ENCODE results near the gene MASP2. TPM values are rescaled to one million over a fixed set of nuclear protein-coding genes. Genes with fewer than 3 reads are reported as not detected.
"Not testable (repeated sequence)": the region's sequence is repeated elsewhere in the genome, so short reads cannot be mapped to it uniquely, and the experiment has no call there.

The MASP2 gene
- total and polyA plus RNA-seq, 12 donors, result 0.07 TPM; not detected in 11

DNA sequence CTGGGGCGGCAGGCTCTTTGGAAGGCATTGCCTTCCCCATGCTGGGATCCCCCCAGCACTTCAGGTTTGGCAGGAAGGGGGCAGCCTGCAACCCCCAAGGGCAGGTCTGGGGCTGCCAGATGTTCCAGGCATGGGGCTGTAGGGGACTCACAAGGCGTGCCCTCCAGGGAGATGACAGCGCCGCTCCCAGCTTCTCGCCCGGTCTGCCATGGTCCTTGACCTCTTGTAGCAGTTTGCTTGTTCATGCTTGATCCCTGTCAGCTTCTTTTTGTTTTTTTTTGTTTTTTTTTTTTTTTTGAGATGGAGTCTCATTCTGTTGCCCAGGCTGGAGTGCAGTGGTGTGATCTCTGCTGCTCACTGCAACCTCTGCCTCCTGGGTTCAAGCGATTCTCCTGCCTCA is 56.2 kb downstream of the MASP2 start:
- 68 to 80% (median 70%) methylated on average over 7 of the region's 7 CpGs for WGBS, 4 donors
- Histone ChIP-seq H3K36me3 (replicated peaks in 1 of 2) (no peaks in the 10 kb centered on the region), H3K9me3 (replicated peaks in 1 of 3) (no peaks in the 10 kb centered on the region), H3K4me3 (no peak overlapping the region), H3K27ac (no peak overlapping the region), H3K4me1 (replicated peaks in 1 of 2) (no peaks in the 10 kb centered on the region), H3K27me3 (no peaks in the 10 kb centered on the region)
- TF ChIP-seq, protein P1, sequence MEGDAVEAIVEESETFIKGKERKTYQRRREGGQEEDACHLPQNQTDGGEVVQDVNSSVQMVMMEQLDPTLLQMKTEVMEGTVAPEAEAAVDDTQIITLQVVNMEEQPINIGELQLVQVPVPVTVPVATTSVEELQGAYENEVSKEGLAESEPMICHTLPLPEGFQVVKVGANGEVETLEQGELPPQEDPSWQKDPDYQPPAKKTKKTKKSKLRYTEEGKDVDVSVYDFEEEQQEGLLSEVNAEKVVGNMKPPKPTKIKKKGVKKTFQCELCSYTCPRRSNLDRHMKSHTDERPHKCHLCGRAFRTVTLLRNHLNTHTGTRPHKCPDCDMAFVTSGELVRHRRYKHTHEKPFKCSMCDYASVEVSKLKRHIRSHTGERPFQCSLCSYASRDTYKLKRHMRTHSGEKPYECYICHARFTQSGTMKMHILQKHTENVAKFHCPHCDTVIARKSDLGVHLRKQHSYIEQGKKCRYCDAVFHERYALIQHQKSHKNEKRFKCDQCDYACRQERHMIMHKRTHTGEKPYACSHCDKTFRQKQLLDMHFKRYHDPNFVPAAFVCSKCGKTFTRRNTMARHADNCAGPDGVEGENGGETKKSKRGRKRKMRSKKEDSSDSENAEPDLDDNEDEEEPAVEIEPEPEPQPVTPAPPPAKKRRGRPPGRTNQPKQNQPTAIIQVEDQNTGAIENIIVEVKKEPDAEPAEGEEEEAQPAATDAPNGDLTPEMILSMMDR (IDR thresholded peaks at IDR 0.05), result no peak
- TF ChIP-seq POLR2A (IDR thresholded peaks at IDR 0.05), result no peak
- no peak for DNase-seq
- intact Hi-C loops (cut with DNase I), result no loop called here

DNA sequence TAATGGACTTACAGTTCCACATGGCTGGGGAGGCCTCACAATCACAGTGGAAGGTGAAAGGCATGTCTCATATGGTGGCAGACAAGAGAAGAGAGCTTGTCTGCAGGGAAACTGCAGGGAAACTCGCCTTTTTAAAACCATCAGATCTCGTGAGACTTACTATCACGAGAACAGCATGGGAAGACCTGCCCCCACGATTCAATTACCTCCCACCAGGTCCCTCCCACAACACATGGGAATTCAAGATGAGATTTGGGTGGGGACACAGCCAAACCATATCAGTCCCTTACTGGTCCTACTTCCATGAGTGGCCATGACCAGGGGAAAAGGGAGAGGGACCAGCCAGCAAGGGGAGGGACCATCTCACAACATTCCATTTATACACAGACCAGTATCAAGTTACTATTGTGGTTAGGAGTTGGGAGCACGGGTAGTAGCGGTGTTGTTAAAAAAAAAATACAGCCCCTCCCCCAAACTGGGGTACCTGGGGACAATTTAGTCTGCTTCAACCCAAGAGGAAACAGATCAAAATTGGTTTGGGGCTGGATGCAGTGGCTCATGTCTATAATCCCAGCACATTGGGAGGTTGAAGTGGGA is 57.0 kb downstream of the MASP2 start:
- H3K27ac ChIP-seq; H3K4me1 ChIP-seq (replicated peaks in 1 of 2); DNase-seq; H3K27me3 ChIP-seq; H3K36me3 ChIP-seq (replicated peaks in 1 of 2); H3K9me3 ChIP-seq (replicated peaks in 1 of 3); H3K4me3 ChIP-seq; intact Hi-C loops (cut with DNase I): not testable (repeated sequence)
- WGBS, 4 donors, result 62 to 84% (median 82%) methylated on average over 4 to 6 of the region's 6 CpGs

DNA sequence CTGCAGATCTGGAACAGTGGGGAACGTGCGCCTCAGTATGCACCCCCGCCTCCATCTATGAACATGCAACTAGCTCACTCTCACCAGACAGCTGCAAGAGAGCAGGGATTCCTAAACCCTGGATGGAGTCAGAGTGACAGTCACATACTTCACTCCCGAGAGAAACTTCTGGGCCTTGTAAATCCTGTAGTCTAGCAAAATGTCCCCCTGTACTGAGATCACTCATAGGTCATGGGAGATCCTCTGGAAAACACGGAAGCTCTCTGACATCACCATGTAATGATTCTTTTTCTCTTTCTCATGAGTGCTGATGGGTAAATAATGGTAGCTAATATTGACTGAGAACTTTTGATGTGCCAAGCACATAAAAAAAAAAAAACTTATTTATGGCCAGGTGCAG is 57.9 kb downstream of the MASP2 start:
- no peaks in the 10 kb centered on the region for H3K4me1 ChIP-seq (replicated peaks in 1 of 2)
- no peak for DNase-seq
- H3K4me3 ChIP-seq, result no peak overlapping the region
- H3K27me3 ChIP-seq, result no peaks in the 10 kb centered on the region
- H3K27ac ChIP-seq, result no peak overlapping the region
- H3K9me3 ChIP-seq (replicated peaks in 1 of 3), result no peaks in the 10 kb centered on the region
- H3K36me3 ChIP-seq (replicated peaks in 1 of 2), result no peaks in the 10 kb centered on the region
- intact Hi-C loops (cut with DNase I), result no loop called here
- TF ChIP-seq POLR2A (IDR thresholded peaks at IDR 0.05), result no peak
- WGBS, 4 donors, result 79 to 92% (median 88%) methylated on average over 3 to 5 of the region's 5 CpGs

DNA sequence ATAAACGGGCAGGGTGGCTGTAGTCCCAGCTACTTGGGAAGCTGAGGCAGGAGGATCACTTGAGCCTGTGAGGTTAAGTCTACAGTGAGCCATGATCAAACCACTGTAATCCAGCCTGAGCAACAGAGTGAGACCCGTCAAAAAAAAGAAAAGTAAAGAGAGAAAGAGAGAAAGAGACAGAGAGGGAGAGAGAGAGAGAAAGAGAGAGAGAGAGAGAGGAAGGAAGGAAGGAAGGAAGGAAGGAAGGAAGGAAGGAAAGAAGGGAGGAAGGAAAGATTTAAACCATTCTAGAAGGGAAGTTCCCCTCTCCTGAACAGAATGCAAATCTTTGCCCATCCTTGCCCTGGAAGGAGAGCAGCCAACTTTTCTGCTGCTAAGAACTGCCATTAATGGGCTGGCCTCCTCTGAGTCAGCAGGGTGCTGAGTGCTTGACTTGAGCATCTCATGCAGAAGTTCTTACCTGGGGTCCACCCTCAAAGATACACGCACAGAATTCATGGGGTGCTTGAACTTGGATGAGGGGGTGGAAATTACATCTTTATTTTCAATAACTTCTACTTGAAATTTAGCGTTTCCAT is 59.1 kb downstream of the MASP2 start:
- Histone ChIP-seq H3K4me3 (no peak overlapping the region), H3K4me1 (replicated peaks in 1 of 2) (no peaks in the 10 kb centered on the region), H3K27ac (no peak overlapping the region), H3K36me3 (replicated peaks in 1 of 2) (no peaks in the 10 kb centered on the region), H3K27me3 (no peaks in the 10 kb centered on the region), H3K9me3 (replicated peaks in 1 of 3) (no peaks in the 10 kb centered on the region)
- DNase-seq, result no peak
- 72 to 81% (median 75%) methylated on average over 4 of the region's 4 CpGs for WGBS, 4 donors
- no peak for TF ChIP-seq POLR2A (IDR thresholded peaks at IDR 0.05)
- TF ChIP-seq, protein P1 (IDR thresholded peaks at IDR 0.05), result no peak
- intact Hi-C loops (cut with DNase I), result no loop called here

DNA sequence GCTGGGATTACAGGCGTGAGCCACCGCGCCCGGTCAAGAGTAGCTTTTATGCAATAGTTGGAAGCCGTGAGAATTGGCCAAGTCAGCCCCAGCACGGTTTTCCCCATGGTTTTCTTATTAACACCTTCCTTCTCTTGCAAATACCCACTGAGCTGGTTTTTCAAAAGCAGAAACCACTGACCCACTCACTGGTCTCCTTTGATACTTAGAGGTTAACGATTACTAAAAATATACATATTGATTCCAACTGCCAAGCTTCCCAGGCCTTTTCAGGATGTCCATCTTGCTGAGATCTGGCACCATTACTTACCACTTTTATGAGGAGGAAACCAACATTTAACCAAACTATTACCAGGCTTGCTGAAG is 60.5 kb downstream of the MASP2 start:
- no peak overlapping the region for H3K27ac ChIP-seq
- WGBS, 4 donors, result 76 to 83% (median 79%) methylated on average over 7 of the region's 7 CpGs
- DNase-seq, result no peak
- no peaks in the 10 kb centered on the region for H3K36me3 ChIP-seq (replicated peaks in 1 of 2)
- H3K4me1 ChIP-seq (replicated peaks in 1 of 2), result no peaks in the 10 kb centered on the region
- intact Hi-C loops (cut with DNase I), result no loop called here
- no peak overlapping the region for H3K4me3 ChIP-seq
- no peak for TF ChIP-seq POLR2A (IDR thresholded peaks at IDR 0.05)
- TF ChIP-seq, protein P1 (IDR thresholded peaks at IDR 0.05), result no peak
- no peaks in the 10 kb centered on the region for H3K9me3 ChIP-seq (replicated peaks in 1 of 3)
- no peaks in the 10 kb centered on the region for H3K27me3 ChIP-seq

Data from adrenal gland (tissue), 12 donors.